DOHH2 (cell line): ENCODE results near the gene SVIL.

Experiments
- CTCF ChIP-seq: fragments of 200-600 bp; sonication (generic); IDR thresholded peaks from one replicate; pipeline ENCODE4 v1.5.1; 2014; ENCODE audit warnings: antibody characterized with exemption, mild to moderate bottlenecking, low read depth, low read length; ENCODE audit not compliant: poor library complexity, severe bottlenecking
- EZH2phosphoT487 ChIP-seq: fragments of 200-600 bp; sonication (generic); IDR thresholded peaks from 2 replicates; pipeline ENCODE4 v1.6.1; 2017; ENCODE audit warnings: borderline replicate concordance, mild to moderate bottlenecking, antibody characterized with exemption, low read length, moderate library complexity, mixed read lengths

GRCh38 chr10:29539412-29539811 is 95.4 kb downstream of the SVIL start:
- TF ChIP-seq CTCF, result no peak
- TF ChIP-seq EZH2phosphoT487, result no peak
